HepG2 (cell line): Measurements from ENCODE around the gene FITM1. TPM values are rescaled to one million over a fixed set of nuclear protein-coding genes. Genes with fewer than 3 reads are reported as not detected.
A peak's percentile ranks its signal among the peaks of the same experiment; 100 is the strongest.

Experiments used
- JUNB ChIP-seq: sonication (generic); formaldehyde crosslinking; IDR thresholded peaks from 2 replicates; pipeline ENCODE4 v1.8.0; 2022; ENCODE audit warnings: missing genetic modification reagents, mild to moderate bottlenecking, borderline replicate concordance
- MNT ChIP-seq: fragments of 450-650 bp; IDR thresholded peaks from 2 replicates; pipeline ENCODE4 v1.6.1; 2016
- MTA3 ChIP-seq: sonication (generic); formaldehyde crosslinking; IDR thresholded peaks from 2 replicates; pipeline ENCODE4 v1.4.0; 2020; ENCODE audit warnings: missing genetic modification reagents
- PATZ1 ChIP-seq: sonication (generic); formaldehyde crosslinking; IDR thresholded peaks from 2 replicates; pipeline ENCODE4 v1.4.0; 2020; ENCODE audit warnings: missing genetic modification reagents
- PHF5A ChIP-seq: IDR thresholded peaks from one replicate; pipeline ENCODE4 v1.6.1; 2018; ENCODE audit warnings: low read depth, missing genetic modification reagents; ENCODE audit not compliant: unreplicated experiment
- POGZ ChIP-seq: sonication (generic); formaldehyde crosslinking; IDR thresholded peaks from 2 replicates; pipeline ENCODE4 v1.4.0; 2020; ENCODE audit warnings: mild to moderate bottlenecking, missing genetic modification reagents
- REXO4 ChIP-seq: sonication (generic); formaldehyde crosslinking; IDR thresholded peaks from 2 replicates; pipeline ENCODE4 v1.8.0; 2022; ENCODE audit warnings: missing genetic modification reagents, mild to moderate bottlenecking, borderline replicate concordance
- SIX1 ChIP-seq: sonication (generic); formaldehyde crosslinking; IDR thresholded peaks from 2 replicates; pipeline ENCODE4 v1.4.0; 2020; ENCODE audit warnings: missing genetic modification reagents, borderline replicate concordance
- TFDP2 ChIP-seq: sonication (generic); formaldehyde crosslinking; IDR thresholded peaks from 2 replicates; pipeline ENCODE4 v1.4.0; 2020; ENCODE audit warnings: missing genetic modification reagents
- TRAFD1 ChIP-seq: sonication (generic); formaldehyde crosslinking; IDR thresholded peaks from 2 replicates; pipeline ENCODE4 v1.5.1; 2020; ENCODE audit warnings: missing genetic modification reagents, mild to moderate bottlenecking, borderline replicate concordance
- ZFP36 ChIP-seq: fragments of 150-350 bp; IDR thresholded peaks from 2 replicates; pipeline ENCODE4 v1.6.1; 2018; ENCODE audit warnings: borderline replicate concordance, low read length, low read depth; ENCODE audit not compliant: partially characterized antibody
- ZMAT3 ChIP-seq: sonication (generic); formaldehyde crosslinking; conservative IDR thresholded peaks from 2 replicates; pipeline ENCODE4 v1.7.0; 2021; ENCODE audit warnings: missing genetic modification reagents
- ZNF205 ChIP-seq: IDR thresholded peaks from 2 replicates; pipeline ENCODE4 v1.6.1; 2018; ENCODE audit warnings: missing biosample characterization, missing genetic modification reagents
- ZNF446 ChIP-seq: sonication (generic); formaldehyde crosslinking; IDR thresholded peaks from 2 replicates; pipeline ENCODE4 v1.5.0; 2020; ENCODE audit warnings: mild to moderate bottlenecking, missing genetic modification reagents
- ZNF451 ChIP-seq: sonication (generic); formaldehyde crosslinking; IDR thresholded peaks from 2 replicates; pipeline ENCODE4 v1.5.0; 2020; ENCODE audit warnings: mild to moderate bottlenecking, missing genetic modification reagents
- ZNF552 ChIP-seq: sonication (generic); formaldehyde crosslinking; IDR thresholded peaks from 2 replicates; pipeline ENCODE4 v1.9.0; 2022; ENCODE audit warnings: missing genetic modification reagents, mild to moderate bottlenecking, borderline replicate concordance
- ZNF563 ChIP-seq: sonication (generic); formaldehyde crosslinking; IDR thresholded peaks from 2 replicates; pipeline ENCODE4 v1.8.0; 2022; ENCODE audit warnings: mild to moderate bottlenecking, moderate library complexity, missing genetic modification reagents
- ZNF572 ChIP-seq: sonication (generic); formaldehyde crosslinking; IDR thresholded peaks from 2 replicates; pipeline ENCODE4 v1.5.1; 2020; ENCODE audit warnings: mild to moderate bottlenecking, missing genetic modification reagents
- ZNF703 ChIP-seq: sonication (generic); formaldehyde crosslinking; IDR thresholded peaks from 2 replicates; pipeline ENCODE4 v1.5.1; 2020; ENCODE audit warnings: missing genetic modification reagents, mild to moderate bottlenecking, moderate library complexity, borderline replicate concordance
- ZNF83 ChIP-seq: sonication (generic); formaldehyde crosslinking; IDR thresholded peaks from 2 replicates; pipeline ENCODE4 v1.4.0; 2020; ENCODE audit warnings: missing genetic modification reagents, mild to moderate bottlenecking, borderline replicate concordance
- polyA plus RNA-seq, 8 experiments: library from polyadenylated mRNA; depleted of rRNA in 3 of 8; stranded (reverse) in 7 of 8; unstranded in 1 of 8; fragments of >200 nt; fragmentation: Illumina TruSeq in 4 of 8; extraction: Trizol in 4 of 8; gene quantifications; 2 replicates each; pipeline versions ENCODE4 v1.2.1 to v1.2.3, GENCODE V29; 2011 to 2016; ENCODE audit warnings: low read depth in 4 of 8, missing spikeins in 1 of 8, mixed read lengths in 1 of 8; ENCODE audit not compliant: insufficient read depth in 1 of 8
- total RNA-seq, 5 experiments: library from RNA; depleted of rRNA; stranded (reverse); fragments of >200 nt; fragmentation: Illumina TruSeq; extraction: Trizol; gene quantifications; 2 replicates each; pipeline ENCODE4 v1.2.3, GENCODE V29; 2016; ENCODE audit warnings: low read depth in 1 of 5

The FITM1 gene
- total and polyA plus RNA-seq, 2 of the 13 experiments (the other 11 are each of a cell fraction or from before 2014, with no cell fraction given): 2.7 to 5.8 TPM

GRCh38 chr14:24141097-24141880, 10.8 kb downstream of the FITM1 start, which contains the start of gene EMC9 (continued):
- TF ChIP-seq ZNF205 (CRISPR knock-in tag) (peak; percentile 1; the same call in 1 of the 2 replicates), SIX1 (no peak; the same call in 1 of the 2 replicates), ZNF446 (CRISPR knock-in tag) (no peak), ZNF572 (CRISPR knock-in tag) (no peak), PHF5A (peak; percentile 90), ZNF451 (peak; percentile 74), ZNF703 (CRISPR knock-in tag) (no peak), ZNF83 (peak; percentile 95), ZFP36 (no peak), JUNB (CRISPR knock-in tag) (no peak), ZMAT3 (CRISPR knock-in tag) (peak; percentile 99), TFDP2 (CRISPR knock-in tag) (peak; percentile 96), PATZ1 (CRISPR knock-in tag) (peak; percentile 78; the same call in 1 of the 2 replicates), POGZ (CRISPR knock-in tag) (peak; percentile 80; the same call in 1 of the 2 replicates), REXO4 (peak; percentile 97), TRAFD1 (CRISPR knock-in tag) (peak; percentile 91), MNT (peak; percentile 93), MTA3 (no peak), ZNF552 (CRISPR knock-in tag) (peak; percentile 98), ZNF563 (CRISPR knock-in tag) (no peak)
